HG02678 (cell line): ENCODE measurements around the gene PIK3R1.
"Not testable (repeated sequence)": the region's sequence is repeated elsewhere in the genome, so short reads cannot be mapped to it uniquely, and the experiment has no call there.

Experiments used
- ATAC-seq: cut with Tn5 transposase; IDR thresholded peaks from one replicate; pipeline ENCODE4 v1.9.1; 2021; ENCODE audit warnings: mild to moderate bottlenecking, moderate library complexity; ENCODE audit not compliant: unreplicated experiment

The PIK3R1 gene

DNA sequence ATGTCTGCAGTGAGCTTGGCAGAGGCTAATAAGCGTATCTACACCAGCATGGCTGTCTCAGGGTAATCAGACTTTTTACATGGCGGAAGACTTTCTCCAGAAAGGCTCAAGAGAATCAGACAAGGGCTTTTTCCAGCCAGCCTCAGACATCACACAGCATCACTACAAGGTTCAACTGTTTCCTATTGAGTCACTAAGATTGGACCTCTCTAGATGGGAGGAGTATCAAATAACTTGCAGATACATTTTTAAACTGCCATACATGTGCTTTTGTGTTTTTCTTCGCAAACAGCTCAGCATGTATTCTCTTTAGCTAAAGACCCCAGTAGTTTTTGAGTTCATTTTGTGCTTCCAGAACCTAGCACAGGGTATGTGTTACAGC is 22.9 kb upstream of the PIK3R1 start:
- no peak for ATAC-seq

DNA sequence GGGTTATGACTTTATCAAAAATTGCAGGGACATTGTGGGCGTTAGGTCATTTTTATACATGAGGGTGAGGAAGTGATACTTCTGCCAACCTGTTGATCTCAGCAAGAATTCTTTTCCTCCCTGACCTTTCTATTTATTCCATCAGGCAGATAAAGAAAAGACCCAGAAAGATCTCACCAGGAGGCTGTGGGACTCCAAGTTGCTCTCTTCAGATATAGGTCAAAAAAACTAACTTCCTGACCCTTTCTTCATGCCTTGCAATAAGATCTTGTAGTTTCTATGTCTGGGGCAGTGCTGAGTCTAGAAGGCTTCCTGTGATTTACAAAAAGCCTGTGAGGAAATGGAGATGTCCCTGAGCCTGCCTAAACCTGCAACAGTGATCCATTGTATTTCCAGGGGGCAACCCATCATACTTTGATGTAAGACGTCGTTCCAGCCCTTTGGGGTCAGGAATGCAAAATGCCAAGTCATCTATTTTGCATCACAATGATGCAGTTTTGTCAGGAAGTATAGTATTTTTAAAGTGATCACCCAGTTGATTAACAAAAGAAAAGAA is 22.0 kb upstream of the PIK3R1 start:
- ATAC-seq: no peak

DNA sequence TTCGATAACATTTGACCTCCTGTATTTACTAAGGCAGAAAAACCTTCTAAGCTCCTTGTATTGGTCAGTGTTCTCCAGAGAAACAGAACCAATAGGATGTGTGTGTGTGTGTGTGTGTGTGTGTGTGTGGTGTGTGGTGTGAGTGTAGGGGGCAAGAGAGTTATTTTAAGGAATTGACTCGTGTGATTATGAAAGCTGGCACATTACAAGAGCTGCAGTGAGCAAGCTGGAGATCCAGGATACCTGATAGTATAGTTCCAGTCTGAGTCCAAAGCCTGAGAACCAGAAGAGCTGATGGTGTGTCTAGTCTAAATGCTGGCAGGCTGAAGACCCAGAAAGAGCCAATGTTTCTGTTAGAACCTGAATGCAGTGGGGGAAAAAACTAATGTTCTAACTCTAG is 21.2 kb upstream of the PIK3R1 start:
- ATAC-seq: no peak

DNA sequence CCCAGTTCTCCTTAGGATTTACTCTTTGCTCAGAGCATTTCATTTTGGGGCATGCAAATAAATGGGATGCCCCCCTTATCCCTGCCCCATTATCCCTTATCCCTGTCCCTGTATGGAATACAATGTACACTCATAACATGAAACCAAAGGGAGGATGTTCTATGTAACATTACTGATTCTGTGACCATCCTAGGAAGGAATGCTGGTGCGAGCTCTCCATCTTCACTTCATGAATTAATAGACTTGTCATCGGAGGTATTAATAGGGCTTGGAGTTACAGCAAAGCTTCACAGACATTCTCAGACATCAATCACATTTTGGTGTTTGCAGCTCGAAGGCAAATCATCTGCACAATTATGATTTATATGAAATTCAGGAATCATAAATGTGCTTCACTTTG is 20.4 kb upstream of the PIK3R1 start:
- no peak for ATAC-seq

DNA sequence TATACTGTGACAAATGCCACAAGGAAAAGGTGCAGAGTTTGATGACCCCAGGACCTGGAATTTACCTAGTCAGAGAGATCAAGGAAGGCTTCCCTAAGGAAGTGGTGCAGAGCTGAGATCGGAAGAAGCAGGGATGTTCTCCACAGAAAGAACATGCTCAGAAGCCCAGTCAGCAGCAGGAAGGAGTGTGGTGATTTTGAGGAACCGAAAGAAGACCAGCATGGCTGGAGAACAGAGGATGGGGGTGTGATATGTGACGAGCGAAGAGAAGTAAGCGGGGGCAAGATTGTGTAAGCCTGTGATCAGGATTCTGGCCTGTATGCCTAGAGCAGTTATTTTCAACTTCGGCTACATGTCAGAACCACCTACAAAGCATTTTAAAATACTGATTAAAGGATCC is 18.7 kb upstream of the PIK3R1 start:
- ATAC-seq: peak; percentile 98

DNA sequence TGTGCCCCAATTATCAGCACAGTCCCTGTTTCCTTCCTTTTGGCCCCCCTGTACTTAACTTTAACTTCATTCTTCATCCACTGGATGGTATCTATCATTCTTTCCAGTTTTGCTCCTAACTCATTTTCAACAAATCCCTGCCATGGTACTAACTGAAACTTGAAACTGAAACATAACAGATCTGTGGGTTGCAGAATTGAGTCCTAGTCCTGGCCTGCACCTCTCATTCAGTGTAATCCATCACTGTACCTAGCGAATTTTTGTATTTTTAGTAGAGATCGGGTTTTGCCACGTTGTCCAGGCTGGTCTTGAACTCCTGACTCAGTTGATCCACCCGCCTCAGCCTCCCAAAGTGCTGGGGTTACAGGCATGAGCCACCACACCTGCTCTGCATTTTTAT is 15.3 kb upstream of the PIK3R1 start:
- no peak for ATAC-seq

DNA sequence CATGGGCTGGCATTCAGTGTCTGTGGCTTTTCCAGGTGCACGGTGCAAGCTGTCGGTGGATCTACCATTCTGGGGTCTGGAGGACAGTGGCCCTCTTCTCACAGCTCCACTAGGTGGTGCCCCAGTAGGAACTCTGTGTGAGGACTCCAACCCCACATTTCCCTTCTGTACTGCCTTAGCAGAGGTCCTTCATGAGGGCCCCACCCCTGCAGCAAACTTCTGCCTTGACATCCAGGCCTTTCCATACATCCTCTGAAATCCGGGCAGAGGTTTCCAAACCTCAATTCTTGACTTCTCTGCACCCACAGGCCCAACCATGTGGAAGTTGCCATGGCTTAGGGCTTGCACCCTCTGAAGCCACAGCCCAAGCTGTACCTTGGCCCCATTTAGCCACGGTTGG is 4.9 kb upstream of the PIK3R1 start:
- not testable (repeated sequence) for ATAC-seq

DNA sequence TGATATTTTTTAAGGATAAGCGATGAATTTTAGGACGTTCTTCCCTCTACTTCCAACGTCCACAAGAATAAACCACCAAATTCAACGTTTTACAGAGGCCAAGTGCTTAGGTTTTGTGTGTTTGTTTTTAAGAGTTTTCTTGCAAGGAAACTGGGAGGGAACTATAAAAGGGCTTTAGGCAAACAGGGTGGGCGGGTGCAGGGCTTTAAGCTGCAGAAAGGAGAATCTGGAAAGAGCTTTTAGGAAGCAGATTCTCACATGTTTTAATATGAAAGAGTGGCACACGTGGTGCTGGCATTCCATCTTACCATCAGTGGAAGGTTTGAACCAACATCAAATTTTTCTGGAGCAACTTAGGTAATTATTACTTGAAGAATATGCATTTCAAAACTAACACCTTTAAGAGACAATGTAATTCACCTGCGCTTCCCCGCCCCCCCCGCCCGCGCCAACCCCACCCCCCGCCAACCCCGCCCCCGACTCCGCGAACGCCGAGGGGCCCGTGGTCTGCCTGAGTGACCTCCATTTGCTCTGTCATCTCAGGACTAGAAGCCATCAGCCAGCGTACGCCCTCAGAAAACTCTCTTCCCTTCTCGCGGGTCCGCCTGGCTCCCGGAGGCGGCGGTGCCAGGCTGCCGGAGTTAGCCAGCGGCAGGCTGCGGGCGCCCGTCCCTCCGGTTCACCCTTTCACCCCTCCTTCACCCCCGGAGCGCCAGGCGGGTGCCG is 911 bp upstream of the PIK3R1 start:
- ATAC-seq: peak; percentile 13

DNA sequence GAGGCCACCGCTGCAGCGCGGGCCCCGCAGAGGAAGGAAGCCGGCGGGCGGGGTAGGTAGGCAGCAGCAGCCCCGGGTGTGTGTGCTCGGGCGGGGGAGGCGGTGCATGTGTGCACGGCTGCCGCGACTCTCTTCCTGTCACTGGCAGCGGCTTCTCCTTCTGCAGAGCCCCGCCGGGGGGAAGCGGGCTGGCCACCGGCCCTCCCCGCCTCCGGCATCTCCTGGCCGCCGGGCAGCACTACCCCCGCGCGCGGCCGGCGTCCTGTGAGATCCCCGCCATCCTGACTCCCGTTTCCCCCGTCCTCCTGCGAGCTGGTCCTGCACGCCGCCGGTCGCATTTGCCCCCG is 315 bp downstream of the PIK3R1 start:
- ATAC-seq: peak; percentile 41

DNA sequence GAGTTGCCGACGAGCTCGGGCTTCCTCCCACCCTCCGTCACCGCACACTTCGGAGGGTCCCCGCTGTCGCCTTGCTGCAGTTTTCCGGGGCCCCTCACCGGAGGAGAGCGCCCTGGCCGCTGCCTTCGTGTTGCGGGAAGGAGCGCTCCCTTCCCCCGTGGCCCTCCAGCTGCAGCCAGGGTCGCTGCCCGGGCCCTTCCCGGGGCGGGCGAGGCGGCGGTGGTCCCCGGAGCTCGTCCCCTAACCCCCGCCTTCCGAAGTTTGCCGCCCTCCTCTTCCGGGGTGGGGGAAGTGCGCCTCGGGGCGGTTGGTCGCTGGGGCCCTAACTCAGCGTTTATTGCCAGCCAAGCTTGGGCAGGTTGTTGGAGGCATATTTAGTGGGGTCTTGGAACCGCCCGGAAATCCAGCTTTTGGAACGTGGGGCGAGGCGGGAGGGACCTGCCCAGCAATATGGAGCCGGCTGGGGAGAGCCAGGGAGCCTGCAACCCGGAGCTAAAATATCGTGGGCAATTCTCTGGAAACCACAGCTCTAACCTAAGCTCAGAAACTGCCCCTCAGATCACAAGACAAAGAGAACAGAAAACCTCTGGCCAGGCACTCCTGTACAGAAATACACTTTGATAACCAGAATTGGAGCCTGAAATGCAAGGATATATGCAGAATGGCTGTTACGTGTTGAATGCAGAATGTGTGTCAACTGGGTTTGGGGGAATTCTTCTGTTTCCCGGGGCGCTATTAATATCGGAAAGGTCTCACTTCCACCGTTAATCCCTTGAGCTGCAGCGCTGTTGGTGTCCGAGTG is 890 bp downstream of the PIK3R1 start:
- peak; percentile 26 for ATAC-seq

DNA sequence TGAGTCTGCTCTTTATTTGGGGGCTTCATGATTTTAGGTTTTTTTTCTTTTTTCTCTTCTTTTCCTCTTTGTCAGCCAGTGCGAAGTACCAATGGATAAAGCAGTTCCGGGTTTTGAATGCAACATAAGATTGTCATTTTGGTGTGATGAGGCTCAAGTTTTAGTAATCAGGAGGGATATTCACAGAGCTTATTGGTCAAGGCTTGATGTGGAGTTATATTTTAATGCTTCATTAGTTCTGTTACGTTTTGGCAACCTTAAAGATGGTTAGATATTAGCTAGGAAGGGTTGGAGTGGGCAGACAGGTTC is 1.4 kb downstream of the PIK3R1 start:
- no peak for ATAC-seq

DNA sequence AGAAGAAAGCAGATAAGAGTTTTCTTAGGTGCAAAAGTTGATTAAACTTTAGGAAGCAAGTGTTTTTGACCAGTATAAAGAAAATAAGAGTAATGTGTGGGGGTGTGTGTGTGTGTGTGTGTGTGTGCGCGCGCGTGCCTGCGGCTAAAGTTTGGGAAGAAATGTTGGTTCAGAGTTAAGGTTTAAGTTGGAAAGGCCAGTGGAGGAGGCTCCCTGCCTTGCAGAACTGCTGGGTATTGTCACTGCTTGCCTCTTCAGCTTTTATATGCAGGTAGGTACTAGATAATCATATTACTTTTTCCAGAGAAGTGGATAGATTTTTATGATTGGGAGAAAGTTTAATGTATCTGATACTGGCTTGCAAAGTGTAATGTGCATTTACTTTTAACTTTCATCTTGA is 2.0 kb downstream of the PIK3R1 start:
- no peak for ATAC-seq

DNA sequence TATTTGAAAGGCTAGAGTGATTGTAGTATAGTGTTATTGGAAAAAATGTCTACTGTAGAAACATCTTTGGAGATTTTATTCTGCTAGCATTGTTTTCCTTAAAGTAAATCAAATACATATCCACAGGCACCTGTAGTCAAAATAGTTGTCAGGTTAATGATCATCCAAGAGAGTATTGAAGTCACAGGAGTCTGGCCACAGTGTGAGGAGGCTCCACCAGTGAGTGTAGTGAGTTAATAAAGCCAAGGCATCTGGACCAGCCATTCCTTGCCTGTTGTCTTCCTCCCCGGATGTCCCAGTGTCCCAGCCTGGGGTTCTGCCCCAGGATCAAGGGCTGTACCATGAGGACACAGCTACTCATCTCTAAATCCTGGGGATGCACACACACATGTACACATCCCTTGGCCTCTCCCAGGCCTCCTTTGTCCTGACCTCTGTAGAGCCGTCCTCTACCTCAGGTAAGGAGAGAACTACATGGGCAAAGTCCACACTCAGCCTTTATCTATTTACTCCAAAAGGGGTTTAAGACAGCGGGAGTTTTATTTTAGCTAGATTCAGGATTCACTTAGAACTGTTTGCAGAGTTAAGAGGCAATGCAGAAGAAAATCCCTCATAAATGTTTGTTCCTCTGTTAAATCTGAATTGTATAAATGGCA is 3.7 kb downstream of the PIK3R1 start:
- no peak for ATAC-seq

DNA sequence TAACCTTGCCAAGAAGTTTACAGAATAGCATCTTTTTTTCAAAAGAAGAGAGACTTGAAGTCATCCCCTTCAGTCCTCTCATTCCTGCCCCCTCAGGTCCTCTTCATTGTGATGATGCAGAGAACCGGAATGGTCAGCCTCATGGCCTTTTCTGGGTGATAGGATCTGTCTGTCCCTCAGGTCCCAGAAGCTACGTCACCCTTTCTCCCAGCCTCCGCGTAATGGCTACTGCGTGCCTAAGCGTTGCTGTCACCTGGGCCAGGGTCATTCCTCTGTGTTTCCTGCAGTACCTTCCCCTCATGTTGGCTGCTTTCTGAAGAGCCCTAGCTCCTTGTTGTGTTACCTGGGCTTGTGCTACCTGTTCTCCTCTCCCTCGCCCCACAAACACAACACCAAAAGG is 4.7 kb downstream of the PIK3R1 start:
- ATAC-seq: no peak

DNA sequence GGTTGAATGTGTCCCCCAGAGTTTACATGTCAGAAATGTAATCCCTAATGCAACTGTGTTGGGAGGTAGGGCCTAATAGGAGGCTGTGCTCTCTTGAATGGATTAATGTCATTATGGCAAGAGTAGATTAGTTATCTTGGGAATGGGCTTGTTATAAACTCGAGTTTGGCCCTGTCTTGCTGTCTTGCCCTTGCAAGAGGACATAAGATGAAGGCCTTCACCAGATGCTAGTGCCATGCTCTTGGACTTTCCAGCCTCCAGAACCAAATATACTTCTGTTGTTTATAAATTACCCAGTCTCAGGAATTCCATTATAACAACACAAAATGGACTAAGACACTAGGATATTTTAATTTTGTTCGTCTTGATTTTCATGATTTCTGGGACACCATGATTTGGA is 5.4 kb downstream of the PIK3R1 start:
- no peak for ATAC-seq

DNA sequence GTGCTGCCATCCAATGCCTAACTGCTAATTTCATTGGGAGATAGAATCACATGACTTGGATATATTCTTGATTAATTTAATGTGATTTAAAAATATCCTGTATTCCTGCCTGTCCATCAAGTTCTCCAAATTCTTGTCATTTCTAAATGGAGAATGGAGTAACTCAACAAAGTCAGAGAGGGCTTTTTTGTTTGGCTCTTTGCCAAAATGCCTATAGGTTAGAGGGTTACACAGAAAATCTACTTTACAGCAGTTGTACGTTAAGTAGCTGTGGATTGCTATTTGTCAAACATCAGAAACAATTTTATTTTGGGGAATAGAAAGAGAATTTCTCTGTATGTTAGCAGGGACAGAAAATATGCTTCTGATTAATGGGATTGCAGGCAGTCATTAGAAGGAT is 5.9 kb downstream of the PIK3R1 start:
- ATAC-seq: no peak

DNA sequence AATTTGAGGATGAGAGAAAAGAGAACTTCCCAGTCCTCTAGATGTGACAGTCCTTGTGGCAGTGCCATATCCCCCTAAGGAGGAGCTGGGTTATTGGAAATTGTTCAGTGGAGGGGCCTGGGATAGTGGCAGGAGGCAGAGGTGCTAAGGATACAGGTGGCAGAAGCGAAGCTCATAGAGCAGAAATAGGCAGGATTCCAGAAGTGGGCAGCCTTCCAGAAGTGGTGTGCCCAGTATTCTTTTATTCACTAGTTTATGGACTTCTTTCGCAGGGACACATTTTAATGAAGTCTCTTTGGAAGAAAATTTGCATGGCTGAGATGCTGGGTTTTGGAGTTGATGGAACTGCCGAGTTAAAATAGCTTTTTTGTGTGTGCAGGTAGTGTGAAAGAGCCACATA is 6.8 kb downstream of the PIK3R1 start:
- no peak for ATAC-seq

DNA sequence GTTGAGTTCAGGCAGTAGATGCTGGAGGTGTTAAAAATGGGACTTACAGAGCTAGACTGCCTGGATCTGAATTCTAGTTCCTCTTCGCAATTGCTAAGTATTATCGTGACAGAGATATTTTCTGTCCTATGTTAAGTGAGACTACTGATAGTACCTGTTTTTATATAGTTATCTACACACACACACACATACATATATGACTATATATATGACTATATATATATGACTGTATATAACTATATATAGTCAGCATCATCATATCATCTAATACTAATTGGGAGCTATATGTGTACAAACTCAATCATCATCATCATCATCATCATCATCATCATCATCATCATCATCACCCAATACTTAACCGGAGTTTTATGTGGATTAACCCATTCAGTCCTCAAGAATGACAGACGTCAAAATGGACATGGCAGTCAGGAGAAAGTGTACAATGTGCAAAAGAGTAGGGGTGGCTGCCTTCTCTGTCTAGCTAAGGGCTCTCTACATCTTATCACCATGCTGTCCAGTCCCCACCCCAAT is 7.3 kb downstream of the PIK3R1 start:
- no peak for ATAC-seq

DNA sequence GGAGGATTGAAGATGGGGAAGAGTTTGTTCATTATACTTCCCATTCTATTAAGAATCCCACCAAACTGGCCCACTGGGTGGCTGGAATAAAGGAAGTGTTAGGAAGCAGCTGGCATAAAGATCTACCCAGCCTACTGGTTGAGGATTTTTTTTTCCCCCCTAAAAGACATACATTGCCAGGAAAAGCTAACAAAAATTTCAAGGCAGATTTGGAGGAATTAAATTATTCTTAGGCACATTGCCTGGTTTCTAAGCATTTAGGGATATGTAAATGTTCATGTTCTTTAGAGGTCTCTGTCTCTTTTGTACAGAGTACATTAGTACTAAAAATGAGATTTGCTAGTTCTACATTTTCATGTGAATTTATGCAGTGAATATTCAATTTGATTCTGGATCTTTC is 8.3 kb downstream of the PIK3R1 start:
- no peak for ATAC-seq

DNA sequence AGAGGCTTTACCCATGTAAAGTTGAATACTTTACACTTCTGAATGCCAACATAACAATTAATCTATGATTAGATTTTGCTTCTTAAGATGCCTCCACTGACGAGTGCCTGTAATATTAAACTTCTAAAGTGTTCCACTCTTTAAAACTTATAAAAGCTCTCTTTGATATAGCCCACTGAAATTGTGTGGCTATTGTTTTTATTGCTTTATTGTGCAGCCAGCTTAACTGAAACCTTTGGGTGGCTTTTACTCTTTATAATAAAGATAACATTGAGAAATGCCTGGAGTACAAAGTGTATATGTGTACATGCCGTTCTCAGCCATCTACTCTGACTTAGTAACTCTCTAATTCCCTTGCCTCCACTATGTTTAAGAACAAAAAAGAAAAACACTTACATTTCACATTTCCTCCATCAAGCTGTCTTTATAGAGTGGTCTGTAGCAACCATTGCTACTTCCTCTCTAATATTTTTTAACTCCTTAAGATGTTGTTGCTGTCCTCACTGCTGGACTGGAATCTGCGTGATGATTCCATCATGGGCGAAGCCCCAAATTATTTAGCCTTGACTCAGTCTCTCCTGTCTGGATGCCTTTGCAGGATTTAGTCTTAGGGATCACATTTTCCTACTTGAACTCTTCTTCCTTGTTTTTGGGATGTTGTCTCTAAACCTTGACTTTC is 9.1 kb downstream of the PIK3R1 start:
- no peak for ATAC-seq

DNA sequence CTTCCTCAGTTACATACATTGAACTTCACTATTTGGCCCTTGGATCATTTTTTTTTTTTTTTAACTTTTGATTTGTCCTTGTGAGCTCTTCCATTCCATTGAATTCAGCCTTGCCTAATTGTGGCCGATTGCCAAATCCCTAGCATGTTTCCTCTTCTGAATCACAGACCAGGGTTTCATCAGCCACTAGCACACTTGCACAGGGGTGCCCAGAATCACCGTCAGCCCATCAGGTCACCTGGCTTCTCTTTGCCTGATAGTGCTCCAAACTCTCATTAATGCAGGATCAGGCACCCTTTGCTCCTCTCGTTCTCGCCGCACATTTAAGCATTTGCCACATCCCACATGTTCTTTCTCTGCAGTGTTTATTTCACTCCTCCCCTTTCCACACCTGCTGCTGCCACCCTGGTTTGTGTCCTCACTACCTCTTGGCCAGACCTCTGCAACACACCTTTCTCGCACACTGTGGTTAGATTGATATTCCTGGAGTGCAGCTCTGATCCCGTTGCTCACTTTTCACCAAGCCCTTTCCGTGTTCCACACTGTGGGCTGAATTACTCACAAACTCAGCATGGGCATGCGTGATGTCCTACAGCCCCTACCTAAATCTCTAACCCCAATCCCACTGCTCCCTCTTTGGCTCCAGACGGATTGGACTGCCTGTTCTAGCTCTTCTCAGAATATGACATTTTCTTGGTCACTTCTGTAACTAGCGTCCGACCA is 9.8 kb downstream of the PIK3R1 start:
- ATAC-seq: no peak
